Eye (tissue), 1 donor: ENCODE measurements around the gene MAP1LC3C.
"Not testable (repeated sequence)": the region's sequence is repeated elsewhere in the genome, so short reads cannot be mapped to it uniquely, and the experiment has no call there.

Experiments
- DNase-seq: peaks from one replicate; pipeline ENCODE4 v3.0.0-alpha.2; 2015

MAP1LC3C gene

GRCh38 chr1:241990040-241990439 is 8.9 kb downstream of the MAP1LC3C start:
- DNase-seq = peak; percentile 54

GRCh38 chr1:241988389-241988930 is 10.4 kb downstream of the MAP1LC3C start:
- DNase-seq = not testable (repeated sequence)

GRCh38 chr1:241985787-241986186 is 13.1 kb downstream of the MAP1LC3C start:
- DNase-seq = peak; percentile 65

GRCh38 chr1:241979926-241980325 is 19.0 kb downstream of the MAP1LC3C start:
- no peak for DNase-seq

- no peak for DNase-seq
Measured at GRCh38 chr1:241979071-241979470, 19.8 kb downstream of the MAP1LC3C start.

- DNase-seq = no peak
Measured at GRCh38 chr1:241976229-241976628, 22.7 kb downstream of the MAP1LC3C start.

- DNase-seq = peak; percentile 91
Measured at GRCh38 chr1:241972703-241973369, 26.1 kb downstream of the MAP1LC3C start.

- no peak for DNase-seq
Measured at GRCh38 chr1:241968611-241969010, 30.3 kb downstream of the MAP1LC3C start.

GRCh38 chr1:241964550-241965282 is 34.2 kb downstream of the MAP1LC3C start:
- DNase-seq = no peak

- no peak for DNase-seq
Measured at GRCh38 chr1:241963722-241964121, 35.2 kb downstream of the MAP1LC3C start.

- no peak for DNase-seq
Measured at GRCh38 chr1:241962153-241962552, 36.7 kb downstream of the MAP1LC3C start.

GRCh38 chr1:241957692-241958494 is 41.0 kb downstream of the MAP1LC3C start, which contains the start of gene BECN2:
BECN2 (plus strand) TSS chr1:241957767; CDS start chr1:241957767, 0 bp downstream.
- no peak for DNase-seq

- DNase-seq = peak; percentile 59
Measured at GRCh38 chr1:241950390-241950789, 48.5 kb downstream of the MAP1LC3C start.

- no peak for DNase-seq
Measured at GRCh38 chr1:241947354-241947753, 51.5 kb downstream of the MAP1LC3C start.
